HL-60/S4 (cell line): ENCODE data around the gene MRPL14.
"Not testable (repeated sequence)": the region's sequence is repeated elsewhere in the genome, so short reads cannot be mapped to it uniquely, and the experiment has no call there.

Source experiments
- in situ Hi-C: fragments of 300-500 bp; cut with MboI; formaldehyde crosslinking; loops from 2 replicates; pipeline ENCODE4 v1.14.3; 2022; ENCODE audit warnings: low sequenced_read_pairs

The MRPL14 gene

DNA sequence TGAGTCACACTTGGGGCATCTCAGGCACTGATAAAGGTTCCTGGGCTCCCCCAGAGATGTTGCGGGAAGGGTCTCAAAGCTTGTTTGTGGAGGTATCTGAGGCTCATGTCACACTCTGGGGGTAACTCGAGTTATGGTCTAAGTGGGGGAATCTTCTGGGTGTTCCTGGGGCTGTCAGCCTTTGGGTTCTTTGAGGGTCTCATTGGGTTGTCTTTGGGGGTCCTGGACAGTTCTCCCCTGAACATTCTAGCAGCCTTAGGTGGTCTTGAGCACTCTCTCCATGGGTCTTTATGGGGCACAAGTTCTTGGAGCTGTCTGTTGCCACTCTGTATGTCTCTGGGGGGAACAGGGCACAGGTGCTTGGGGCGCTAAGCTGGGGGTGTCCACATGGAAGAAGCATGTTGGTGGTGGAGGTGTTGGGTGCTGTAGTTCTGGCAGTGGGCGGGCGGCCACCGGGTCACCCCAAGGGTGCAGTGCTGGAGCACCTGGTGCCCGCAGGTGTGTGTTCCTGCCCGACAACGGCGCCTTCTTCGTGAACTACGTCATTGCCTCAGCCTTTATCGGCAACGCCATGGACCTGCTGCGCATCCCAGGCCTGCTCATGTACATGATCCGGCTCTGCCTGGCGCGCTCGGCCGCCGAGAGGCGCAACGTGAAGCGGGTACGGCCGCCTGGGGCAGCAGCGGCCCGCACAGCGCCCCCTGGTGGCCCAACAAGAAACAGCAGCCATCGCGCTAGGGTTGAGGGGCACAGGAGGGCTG lies 24.3 kb upstream of the MRPL14 start:
- in situ Hi-C loops, result loop anchor here (25.0 kb wide), 1 partner anchor 186 kb away; the partner anchor contains the start of gene SPATS1

DNA sequence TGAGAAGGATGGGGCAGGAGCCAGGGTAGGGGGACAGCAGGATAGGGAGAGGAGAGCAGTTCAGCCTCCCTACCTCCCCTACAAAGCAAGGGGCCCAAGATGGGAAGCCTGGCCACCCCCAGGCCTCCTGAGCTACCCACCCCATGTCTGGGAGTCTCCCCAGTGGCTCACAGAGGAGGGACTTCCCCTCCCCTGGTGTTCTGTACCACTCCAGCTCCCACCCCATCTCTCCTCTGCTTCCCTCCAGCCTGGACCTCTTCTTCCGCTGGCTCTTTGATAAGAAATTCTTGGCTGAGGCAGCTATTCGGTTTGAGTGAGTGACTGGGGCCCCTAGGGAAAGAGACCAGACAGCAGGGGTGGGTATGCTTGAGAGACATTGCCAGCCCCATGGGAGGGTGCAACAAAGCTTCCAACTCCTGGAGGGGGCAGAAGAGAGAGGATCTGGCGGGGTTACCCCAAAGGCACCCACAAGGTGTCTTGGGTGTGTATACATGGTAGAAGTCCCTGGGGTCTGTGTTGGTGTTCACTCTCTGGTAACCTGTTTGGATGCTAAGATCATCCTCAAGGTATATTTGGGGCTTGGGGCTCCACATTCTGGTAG lies 23.2 kb upstream of the MRPL14 start:
- in situ Hi-C loops, result loop anchor here (25.0 kb wide), 1 partner anchor 187 kb away; the partner anchor contains the start of gene SPATS1

DNA sequence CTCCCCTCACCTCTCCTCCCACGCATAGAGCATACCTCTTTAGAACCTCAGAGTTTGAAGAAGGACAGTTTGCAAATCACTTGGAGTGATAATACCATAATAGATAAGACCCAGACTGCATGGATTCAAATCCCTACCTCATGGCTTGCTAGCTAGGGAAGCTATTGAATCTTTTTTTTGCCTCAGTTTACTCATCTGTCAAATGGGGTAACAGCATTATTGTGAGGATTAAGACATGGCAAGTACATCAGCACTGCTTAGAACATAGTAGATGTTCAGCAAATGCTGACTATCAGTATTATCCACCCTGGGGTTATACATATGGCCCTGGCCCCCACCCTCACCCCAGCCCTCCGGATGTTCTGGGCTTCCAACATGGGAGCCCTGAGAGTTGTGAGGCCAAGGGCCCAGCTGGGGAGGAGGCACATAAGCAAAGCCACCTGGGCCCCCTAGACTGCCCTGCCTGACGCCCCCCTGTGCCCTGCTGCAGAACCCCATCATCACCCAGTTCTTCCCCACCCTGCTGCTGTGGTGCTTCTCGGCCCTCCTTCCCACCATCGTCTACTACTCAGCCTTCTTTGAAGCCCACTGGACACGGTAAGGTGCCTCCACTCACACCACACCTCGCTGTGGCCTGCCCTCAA lies 22.2 kb upstream of the MRPL14 start:
- in situ Hi-C loops, result loop anchor here (25.0 kb wide), 1 partner anchor 188 kb away; the partner anchor contains the start of gene SPATS1

DNA sequence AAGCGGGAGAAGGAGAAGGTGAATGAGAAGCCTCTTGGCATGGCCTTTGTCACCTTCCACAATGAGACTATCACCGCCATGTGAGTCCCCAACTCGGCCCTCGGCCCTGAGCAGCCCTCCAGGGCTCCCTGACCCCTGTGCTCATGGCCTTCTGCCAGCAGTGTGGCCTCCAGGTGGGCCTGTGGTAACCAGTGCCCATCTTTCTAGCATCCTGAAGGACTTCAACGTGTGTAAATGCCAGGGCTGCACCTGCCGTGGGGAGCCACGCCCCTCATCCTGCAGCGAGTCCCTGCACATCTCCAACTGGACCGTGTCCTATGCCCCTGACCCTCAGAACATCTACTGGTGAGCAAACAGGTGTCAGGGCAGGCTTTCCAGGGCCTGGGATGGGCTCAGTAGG lies 21.1 kb upstream of the MRPL14 start:
- in situ Hi-C loops, result no loop called here

DNA sequence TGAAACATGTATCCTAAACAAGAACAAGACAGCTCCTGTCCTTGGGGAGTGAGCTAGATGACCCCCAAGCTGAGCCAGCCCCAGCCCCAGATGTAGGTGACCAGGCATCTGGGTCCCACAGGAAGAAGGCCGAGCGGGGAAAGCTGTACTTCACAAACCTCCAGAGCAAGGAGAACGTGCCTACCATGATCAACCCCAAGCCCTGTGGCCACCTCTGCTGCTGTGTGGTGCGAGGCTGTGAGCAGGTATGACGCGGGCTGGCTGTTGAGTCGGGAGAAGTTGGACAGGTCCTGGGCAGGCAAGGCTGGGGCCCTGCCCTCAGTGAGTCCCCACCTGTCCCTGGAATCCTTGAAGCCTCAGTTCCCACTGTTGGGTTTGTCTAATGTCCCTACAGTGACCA lies 20.0 kb upstream of the MRPL14 start:
- in situ Hi-C loops, result no loop called here

DNA sequence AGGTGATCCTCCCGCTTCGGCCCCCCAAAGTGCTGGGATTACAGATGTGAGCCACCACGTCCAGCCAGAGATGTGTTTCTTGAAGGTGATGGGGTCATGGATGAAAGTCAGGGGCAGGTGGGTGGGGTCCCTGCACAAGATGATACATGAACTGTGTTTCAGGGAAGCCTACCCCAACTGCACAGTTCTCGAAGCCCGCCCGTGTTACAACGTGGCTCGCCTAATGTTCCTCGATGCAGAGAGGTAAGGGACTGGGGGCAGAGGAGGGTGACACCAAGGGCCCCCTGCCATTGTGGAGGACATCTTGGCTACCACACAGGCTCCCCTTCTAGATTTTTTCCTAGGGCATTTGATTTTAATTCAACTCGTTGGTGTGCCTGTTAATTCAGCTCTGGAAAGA lies 19.4 kb upstream of the MRPL14 start:
- in situ Hi-C loops, result no loop called here

DNA sequence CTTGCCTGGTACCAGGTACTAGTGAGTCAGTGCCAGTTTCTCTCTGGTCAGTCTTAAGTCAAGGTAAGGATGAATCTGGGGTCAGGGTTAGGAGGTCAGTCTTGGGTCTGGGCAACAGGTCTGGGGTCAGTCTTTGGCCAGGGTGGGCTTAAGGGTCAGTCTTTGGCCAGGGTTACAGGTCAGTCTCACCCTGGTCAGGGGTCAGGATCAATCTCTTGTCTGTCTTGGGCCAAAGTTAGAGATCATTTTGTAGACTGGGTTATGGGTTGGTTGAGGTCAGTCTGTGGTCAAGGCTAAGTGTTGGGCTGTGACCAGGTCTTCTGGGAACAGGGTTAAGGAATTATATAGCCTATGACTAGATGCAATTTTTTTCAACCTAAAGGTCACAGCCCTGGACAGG lies 18.6 kb upstream of the MRPL14 start:
- in situ Hi-C loops, result no loop called here

DNA sequence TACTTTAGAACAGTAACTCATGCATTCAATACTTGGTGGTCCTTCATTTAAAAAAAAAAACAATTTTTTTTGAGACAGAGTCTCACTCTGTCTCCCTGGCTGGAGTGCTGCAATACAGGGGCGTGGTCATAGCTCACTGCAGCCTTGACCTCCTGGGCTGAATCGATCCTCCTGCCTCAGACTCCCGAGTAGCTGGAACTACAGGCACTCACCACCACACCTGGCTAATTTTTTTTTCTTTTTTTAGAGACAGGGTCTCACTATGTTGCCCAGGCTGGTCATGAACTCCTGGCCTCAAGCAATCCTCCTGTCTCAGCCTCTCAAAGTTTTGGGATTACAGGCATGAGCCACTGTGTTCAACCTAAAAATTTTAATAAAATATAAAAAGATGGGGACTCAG lies 17.3 kb upstream of the MRPL14 start:
- in situ Hi-C loops, result not testable (repeated sequence)

DNA sequence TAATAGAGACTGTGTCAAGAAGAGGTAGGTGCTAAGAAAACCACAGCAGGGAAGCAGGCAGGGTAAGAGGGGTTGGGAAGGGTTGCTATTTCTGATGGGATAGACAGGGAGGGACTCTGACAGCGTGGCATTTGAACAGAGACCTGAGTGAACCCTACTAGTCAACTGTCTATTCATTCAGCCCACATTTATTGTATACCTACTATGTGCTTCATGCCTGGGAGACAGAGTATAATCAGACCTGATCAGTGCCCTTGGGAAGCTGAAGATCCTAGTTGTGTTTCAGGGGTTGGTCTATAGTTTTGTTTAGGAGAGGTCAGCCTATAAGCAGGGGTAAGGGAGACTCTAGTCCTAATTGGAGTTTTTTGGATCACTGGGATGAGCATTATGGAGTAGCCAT lies 16.5 kb upstream of the MRPL14 start:
- in situ Hi-C loops, result no loop called here

DNA sequence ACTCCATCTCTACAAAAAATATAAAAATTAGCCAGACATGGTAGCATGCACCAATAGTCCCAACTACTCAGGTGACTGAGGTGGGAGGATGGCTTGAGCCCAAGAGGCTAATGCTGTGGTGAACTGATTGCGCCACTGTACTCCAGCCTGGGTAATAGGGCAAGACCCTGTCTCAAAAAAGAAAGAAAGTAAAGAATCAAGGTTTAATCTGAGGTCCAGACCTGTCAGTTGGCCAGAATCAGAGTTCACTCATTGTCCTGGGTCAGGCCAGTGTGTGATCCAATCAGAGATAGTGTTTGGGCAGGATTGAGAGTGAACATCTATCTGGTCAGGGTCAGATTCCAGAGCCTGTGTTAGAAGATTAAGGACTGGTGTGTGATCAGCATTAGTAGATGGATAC lies 15.6 kb upstream of the MRPL14 start:
- in situ Hi-C loops, result no loop called here

DNA sequence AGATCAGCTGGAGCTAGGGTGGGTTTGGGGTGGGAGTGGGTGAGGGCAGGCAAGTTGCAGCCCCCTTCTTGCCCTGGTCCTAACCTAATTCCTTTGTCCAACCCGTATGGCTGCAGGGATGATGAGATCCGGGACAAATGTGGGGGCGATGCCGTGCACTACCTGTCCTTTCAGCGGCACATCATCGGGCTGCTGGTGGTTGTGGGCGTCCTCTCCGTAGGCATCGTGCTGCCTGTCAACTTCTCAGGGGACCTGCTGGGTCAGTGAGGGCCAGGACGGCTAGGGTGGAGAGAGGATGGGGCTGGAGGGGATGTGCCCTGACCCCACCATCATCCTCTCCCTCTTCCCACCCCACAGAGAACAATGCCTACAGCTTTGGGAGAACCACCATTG lies 12.1 kb upstream of the MRPL14 start:
- in situ Hi-C loops, result no loop called here

DNA sequence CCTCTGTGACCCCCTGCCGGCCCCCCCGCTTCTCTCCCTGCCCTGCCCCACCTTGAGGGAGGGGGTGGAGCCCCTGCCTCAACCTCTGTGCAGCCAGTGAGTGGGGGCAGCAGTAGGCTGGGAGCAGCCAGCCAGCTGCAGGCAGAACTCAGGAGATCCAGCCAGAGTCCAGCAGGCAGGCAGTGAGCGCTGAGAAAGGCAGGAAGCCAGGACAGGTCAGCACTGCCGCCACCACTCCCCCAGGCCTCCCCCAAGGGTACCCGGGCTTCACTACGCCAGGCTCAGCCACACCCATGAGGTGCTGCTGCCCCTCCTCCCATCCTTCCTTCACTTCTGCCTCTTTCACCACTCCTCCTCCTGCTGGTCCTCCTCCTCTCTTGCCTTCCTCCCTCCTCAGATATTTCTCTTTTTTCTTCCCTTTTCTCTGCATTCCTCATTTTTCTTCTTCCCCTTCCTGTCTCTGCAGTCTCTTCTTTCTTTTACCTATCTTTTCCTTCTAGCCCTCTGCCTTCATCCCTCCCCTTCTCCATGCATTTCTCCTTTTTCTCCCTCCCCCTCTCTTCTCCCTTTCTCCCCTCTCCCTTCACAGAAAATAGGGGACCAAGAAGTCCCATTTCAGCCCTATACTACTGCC lies 11.6 kb upstream of the MRPL14 start:
- in situ Hi-C loops, result no loop called here

DNA sequence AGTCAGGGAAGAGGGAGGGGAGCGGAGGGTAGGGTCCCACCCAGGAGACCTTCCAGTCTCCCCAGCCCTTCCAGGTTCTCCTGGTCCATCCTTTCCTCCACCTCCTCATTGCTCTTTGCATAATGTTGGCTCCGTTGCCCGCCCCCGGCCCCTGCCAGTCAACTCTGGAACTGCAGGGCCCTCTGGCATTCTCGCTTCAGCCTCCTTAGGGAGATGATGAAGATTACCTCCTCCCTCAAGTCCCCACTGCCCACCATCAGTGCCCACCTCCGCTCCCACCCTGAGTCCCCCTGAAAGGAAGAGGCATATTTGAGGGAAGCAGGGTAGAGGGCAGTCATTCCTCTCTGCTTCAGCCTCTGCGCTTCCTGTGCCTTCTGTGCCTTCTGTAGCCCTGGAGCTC lies 8.6 kb upstream of the MRPL14 start:
- in situ Hi-C loops, result no loop called here

DNA sequence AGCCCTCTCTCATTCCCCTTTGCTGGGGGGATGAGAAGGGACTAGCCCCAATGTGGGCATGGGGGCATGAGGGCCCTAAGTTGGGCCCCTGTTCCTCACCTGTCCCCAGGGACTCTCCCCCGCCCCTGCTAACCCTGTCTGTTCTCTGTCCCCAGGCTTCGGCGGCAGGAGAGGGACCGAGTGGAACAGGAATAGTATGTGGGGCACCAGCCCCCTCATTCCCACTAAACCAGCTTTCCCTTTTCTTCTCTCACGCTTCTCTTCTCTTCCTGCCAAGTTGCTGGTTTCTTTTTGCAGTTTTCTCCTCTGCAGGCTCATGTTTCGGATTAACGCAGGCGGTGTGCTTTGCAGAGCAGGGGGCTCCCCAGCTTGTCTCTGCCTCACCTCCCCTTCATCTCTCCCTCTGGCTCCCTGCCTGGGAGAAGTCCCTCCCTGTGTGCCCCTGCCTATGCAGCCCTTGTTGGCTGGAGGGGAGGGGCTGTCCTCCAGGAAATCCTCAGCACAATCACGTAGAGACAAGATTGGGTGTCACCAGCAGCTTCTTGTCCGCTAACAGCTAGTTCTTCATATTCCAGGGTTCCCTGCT lies 8.0 kb upstream of the MRPL14 start:
- in situ Hi-C loops, result no loop called here

DNA sequence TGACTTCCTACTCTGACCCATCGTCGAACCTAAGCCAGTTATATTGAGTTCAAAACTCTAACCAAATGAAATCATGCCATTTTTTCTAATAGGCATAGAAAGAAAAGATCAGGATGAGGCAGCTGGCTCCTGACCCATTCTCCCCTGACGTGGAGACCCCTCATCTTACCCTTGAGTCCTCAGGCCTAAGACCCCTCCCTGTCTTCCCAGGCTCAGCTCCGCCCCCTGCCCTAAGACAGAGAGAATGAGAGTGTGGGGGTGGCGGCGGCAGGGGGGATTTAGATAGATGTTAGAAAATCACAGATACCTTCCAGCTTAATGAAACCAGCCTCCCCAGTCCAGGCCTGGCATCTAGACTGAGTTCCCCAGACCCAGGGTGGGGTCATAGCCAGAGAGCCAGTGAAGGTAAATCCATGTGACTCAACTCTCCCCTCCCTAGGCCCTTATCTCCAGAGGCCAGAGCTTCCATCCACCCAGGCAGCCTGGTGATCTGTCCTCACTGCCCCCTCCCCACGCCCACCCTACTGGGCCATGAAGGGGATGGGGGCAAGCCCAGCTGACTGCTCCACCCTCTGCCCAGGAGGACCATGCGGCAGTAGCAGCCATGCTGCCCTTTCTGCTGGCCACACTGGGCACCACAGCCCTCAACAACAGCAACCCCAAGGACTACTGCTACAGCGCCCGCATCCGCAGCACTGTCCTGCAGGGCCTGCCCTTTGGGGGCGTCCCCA lies 6.9 kb upstream of the MRPL14 start:
- in situ Hi-C loops, result no loop called here

DNA sequence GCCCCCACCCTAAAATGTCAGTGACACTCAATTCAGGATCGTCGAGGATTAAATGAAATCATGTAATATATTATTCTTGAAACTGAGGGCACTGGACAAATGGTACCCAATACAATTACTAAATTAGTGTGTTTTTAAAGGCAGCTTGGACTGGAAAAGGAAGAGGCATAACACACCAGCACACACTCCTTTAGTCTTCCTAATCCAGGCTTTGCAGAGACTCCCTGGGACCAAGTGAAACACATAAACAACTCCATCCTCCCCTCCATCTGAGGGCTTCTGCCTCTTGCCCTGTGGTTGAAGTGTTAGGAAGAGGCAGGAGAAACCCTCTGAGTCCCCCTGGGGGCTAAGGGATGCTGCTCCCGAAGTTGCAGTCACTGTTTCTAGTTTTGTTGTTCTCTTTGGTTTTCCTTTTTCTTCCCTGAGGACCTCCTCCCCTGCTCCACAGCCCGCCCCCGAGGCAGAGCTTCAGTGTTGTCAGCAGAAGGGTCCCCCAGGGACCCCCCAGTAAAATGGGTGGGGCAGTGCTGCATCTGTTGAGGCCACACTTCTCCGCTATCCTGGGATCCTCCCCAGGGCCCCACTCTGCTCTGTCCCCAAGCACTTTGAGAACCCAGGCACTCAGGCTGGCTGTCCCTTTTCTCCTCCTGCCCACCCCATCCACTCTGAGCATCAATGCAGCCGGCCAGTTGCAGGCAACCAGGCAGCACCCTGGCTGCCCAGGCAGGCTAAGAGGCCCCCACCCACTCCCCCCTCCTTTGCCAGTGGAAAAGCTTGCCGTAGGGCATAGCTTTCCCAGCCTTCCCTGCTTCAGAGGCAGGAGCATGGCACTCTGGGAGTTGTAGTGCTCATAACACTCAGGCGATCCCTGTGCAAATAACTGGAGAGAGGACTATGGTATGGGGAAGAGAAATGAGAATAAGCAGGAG lies 6.0 kb upstream of the MRPL14 start:
- in situ Hi-C loops, result no loop called here

DNA sequence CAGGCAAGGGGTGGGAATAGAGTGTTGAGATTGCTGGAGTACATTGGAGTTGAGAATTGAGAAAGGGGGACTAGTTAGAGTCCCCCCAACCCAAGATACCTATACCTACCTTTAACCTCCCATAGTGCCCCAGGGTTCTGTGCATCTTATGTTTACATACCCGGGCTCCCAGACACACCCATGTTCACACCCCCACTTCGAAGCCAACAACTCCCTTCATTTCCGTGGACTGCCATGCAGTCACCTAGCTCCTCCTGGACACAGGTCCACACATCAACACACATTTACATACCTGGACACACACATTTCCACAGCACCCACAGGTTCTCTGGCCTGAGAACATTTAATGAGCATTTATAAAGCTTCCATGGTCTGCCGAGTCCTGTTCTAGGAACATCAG lies 5.2 kb upstream of the MRPL14 start:
- in situ Hi-C loops, result no loop called here

DNA sequence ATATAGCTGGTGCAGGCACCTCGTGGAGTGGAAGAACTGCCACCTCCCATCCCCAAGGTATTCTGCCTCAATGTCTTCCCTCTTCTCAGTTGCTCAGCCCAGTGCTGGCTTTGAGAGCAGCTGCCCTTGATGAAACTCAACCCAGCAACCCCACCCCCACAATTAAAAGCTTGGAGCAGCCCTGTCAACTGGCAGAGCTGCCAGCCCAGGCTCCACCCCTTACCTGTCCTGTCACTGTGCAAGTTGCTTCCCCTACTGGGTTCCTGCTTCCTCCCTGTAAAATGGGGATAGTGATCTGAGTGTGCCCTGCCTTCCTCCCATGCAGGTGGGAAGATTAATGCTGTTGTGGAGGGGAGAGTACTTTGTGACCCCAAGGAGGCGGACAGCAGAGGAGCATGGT lies 4.6 kb upstream of the MRPL14 start:
- in situ Hi-C loops, result no loop called here

DNA sequence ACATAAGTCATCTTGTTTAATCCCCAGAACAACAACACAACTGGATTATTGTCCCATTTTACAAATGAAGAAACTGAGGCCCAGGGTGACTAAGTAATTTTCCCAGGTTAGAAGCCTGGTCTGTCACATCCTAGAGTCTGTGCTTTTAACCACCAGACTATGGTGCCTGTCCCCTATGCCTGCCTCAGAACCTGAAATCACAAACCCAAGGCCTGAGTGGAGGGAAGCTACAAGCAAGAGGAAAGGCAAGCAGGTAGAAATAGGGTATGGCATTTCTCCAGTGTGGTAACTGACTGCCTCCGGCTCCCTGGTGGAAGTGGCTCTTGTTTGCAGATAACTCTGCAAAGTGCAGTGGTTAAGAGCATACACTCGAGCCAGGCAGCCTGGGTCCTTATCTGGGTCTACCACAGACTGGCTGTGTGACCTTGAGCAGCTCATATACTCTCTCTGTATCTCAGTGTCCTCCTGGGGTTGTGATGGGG lies 2.6 kb upstream of the MRPL14 start:
- in situ Hi-C loops, result no loop called here
